Suprapubic skin (tissue), 4 donors: ENCODE measurements around the gene ZNF462. TPM values are rescaled to one million over a fixed set of nuclear protein-coding genes. Genes with fewer than 3 reads are reported as not detected.

Source experiments
- DNase-seq, 2 donors: peaks; one replicate each; pipeline ENCODE4 v3.0.0-alpha.2; 2019; ENCODE audit warnings: low spot score in 2 of 2
- H3K27ac ChIP-seq: fragments of 200-600 bp; sonication (generic); one replicate; pipeline ENCODE4 v1.5.1; 2019
- H3K27me3 ChIP-seq: fragments of 200-600 bp; sonication (generic); one replicate; pipeline ENCODE4 v1.5.1; 2019
- H3K36me3 ChIP-seq: fragments of 200-600 bp; sonication (generic); one replicate; pipeline ENCODE4 v1.5.1; 2019
- H3K4me1 ChIP-seq: fragments of 200-600 bp; sonication (generic); one replicate; pipeline ENCODE4 v1.5.1; 2019
- H3K4me3 ChIP-seq: fragments of 200-600 bp; sonication (generic); one replicate; pipeline ENCODE4 v1.5.1; 2019; ENCODE audit warnings: mild to moderate bottlenecking
- H3K9me3 ChIP-seq: fragments of 200-600 bp; sonication (generic); one replicate; pipeline ENCODE4 v1.5.1; 2019
- CTCF ChIP-seq, 2 donors: fragments of 200-600 bp in 1 of 2; fragments of 450-650 bp in 1 of 2; sonication (generic) in 1 of 2; IDR thresholded peaks; one replicate each; pipeline ENCODE4 v1.5.1; 2016 to 2019; ENCODE audit warnings: antibody characterized with exemption in 2 of 2, mild to moderate bottlenecking in 1 of 2, moderate library complexity in 1 of 2
- EP300 ChIP-seq: sonication (generic); formaldehyde crosslinking; IDR thresholded peaks from one replicate; pipeline ENCODE4 v1.6.1; 2017; ENCODE audit warnings: antibody characterized with exemption
- POLR2A ChIP-seq, 2 donors: fragments of 450-650 bp; IDR thresholded peaks; one replicate each; pipeline ENCODE4 v1.6.1; 2017; ENCODE audit warnings: antibody characterized with exemption in 2 of 2, mild to moderate bottlenecking in 2 of 2, moderate library complexity in 2 of 2
- POLR2AphosphoS5 ChIP-seq, 3 donors: sonication (generic); formaldehyde crosslinking; IDR thresholded peaks; one replicate each; pipeline ENCODE4 v1.6.1; 2017; ENCODE audit warnings: antibody characterized with exemption in 3 of 3
- WGBS: methylation state at CpG from one replicate; pipeline ENCODE4 v1.1.5; 2018; 5-methylcytosine and 5-hydroxymethylcytosine counted together
- total RNA-seq, 4 donors: library from RNA; depleted of rRNA; stranded (reverse); fragments of >200 nt; gene quantifications; one replicate each; pipeline ENCODE4 v1.1.0, GENCODE V29; 2016

The ZNF462 gene
- total RNA-seq, 4 donors from 2014 or later: 16.4 to 35.2 (median 29.7) TPM

GRCh38 chr9:106828070-106828469 is 34.9 kb upstream of the ZNF462 start:
- no peak for DNase-seq
- TF ChIP-seq POLR2AphosphoS5 (IDR thresholded peaks at IDR 0.05) (no peak), EP300 (no peak), POLR2A (IDR thresholded peaks at IDR 0.05) (no peak), CTCF (IDR thresholded peaks at IDR 0.05) (no peak)
- no peaks in the 10 kb centered on the region for H3K9me3 ChIP-seq
- WGBS: 93% methylated on average over 3 of the region's 3 CpGs
- no peaks in the 10 kb centered on the region for H3K36me3 ChIP-seq
- no peak overlapping the region for H3K4me3 ChIP-seq
- H3K27ac ChIP-seq: no peak overlapping the region
- peaks cover 14% of the 10 kb centered on the region for H3K4me1 ChIP-seq
- H3K27me3 ChIP-seq: no peaks in the 10 kb centered on the region

GRCh38 chr9:106828965-106829364 is 34.0 kb upstream of the ZNF462 start:
- H3K4me1 ChIP-seq: peaks cover 14% of the 10 kb centered on the region
- no peaks in the 10 kb centered on the region for H3K27me3 ChIP-seq
- no peak overlapping the region for H3K27ac ChIP-seq
- no peak overlapping the region for H3K4me3 ChIP-seq
- no peaks in the 10 kb centered on the region for H3K9me3 ChIP-seq
- no peak for TF ChIP-seq CTCF (IDR thresholded peaks at IDR 0.05)
- TF ChIP-seq POLR2A (IDR thresholded peaks at IDR 0.05): no peak
- no peak for TF ChIP-seq EP300
- no peaks in the 10 kb centered on the region for H3K36me3 ChIP-seq
- DNase-seq: no peak

GRCh38 chr9:106829666-106830408 is 33.1 kb upstream of the ZNF462 start:
- TF ChIP-seq POLR2AphosphoS5 (IDR thresholded peaks at IDR 0.05): no peak
- no peak for TF ChIP-seq EP300
- Histone ChIP-seq H3K9me3 (no peaks in the 10 kb centered on the region), H3K27me3 (no peaks in the 10 kb centered on the region), H3K36me3 (no peaks in the 10 kb centered on the region), H3K4me1 (peaks cover 14% of the 10 kb centered on the region), H3K27ac (peak overlapping the region; percentile 11), H3K4me3 (no peak overlapping the region)
- WGBS: 62% methylated on average over 2 of the region's 2 CpGs
- DNase-seq: no peak

- Histone ChIP-seq H3K4me3 (no peak overlapping the region), H3K27me3 (no peaks in the 10 kb centered on the region), H3K36me3 (no peaks in the 10 kb centered on the region), H3K9me3 (no peaks in the 10 kb centered on the region), H3K27ac (peak overlapping the region; percentile 11), H3K4me1 (peaks cover 14% of the 10 kb centered on the region)
- DNase-seq: no peak
- 20% methylated on average over 4 of the region's 4 CpGs for WGBS
- TF ChIP-seq EP300: no peak
- no peak for TF ChIP-seq POLR2AphosphoS5 (IDR thresholded peaks at IDR 0.05)
- no peak for TF ChIP-seq POLR2A (IDR thresholded peaks at IDR 0.05)
- no peak for TF ChIP-seq CTCF (IDR thresholded peaks at IDR 0.05)
Measured at GRCh38 chr9:106830527-106831150, 32.3 kb upstream of the ZNF462 start.

GRCh38 chr9:106834888-106835287 is 28.1 kb upstream of the ZNF462 start:
- H3K27ac ChIP-seq: no peak overlapping the region
- H3K4me1 ChIP-seq: peaks cover 10% of the 10 kb centered on the region
- no peaks in the 10 kb centered on the region for H3K36me3 ChIP-seq
- no peaks in the 10 kb centered on the region for H3K9me3 ChIP-seq
- no peaks in the 10 kb centered on the region for H3K27me3 ChIP-seq
- TF ChIP-seq EP300 (no peak), CTCF (IDR thresholded peaks at IDR 0.05) (no peak), POLR2A (IDR thresholded peaks at IDR 0.05) (no peak), POLR2AphosphoS5 (IDR thresholded peaks at IDR 0.05) (no peak)
- no peak overlapping the region for H3K4me3 ChIP-seq
- no peak for DNase-seq
